NOMO-1 treated with DMSO at 0.1 percent for 48 hours (cell line): ENCODE results near the gene GPBAR1.

Source experiments
- DNase-seq: peaks from one replicate; lab custom pipeline; 2025; ENCODE audit not compliant: unreplicated experiment; lab: John Stamatoyannopoulos, UW

The GPBAR1 gene

DNA sequence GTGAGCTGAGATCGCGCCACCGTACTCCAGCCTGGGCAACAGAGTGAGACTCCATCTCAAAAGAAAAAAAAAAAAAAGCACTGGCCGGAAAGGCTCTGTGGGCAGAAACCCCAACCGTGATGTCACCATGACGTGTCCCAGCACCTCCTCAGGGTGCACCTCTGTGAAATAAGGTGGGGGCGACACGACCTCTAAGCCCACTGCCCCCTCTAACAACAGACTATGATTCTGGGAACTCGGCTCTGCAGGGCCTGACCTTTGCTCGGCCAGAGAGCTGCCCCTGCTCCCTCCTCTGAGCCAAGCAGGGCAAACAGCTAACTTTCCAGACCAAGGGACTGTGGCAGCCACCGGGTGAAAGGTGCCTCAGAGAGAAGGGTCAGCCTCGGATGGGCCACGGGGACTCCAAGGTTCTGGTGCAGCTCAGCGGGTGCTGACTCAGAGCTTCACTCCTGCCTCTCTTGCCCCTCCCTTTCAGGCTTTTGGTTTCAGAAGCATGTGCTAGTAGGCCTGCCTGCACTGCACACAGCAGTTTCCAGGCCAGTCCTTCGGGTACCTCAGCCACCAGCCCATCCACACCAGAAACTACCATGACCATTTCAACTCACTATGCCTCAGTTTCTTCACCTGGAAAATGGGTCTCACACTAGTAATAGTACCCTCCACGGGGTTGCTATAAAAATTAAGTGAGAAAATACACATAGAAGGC lies 23.4 kb downstream of the GPBAR1 start:
- DNase-seq = no peak

DNA sequence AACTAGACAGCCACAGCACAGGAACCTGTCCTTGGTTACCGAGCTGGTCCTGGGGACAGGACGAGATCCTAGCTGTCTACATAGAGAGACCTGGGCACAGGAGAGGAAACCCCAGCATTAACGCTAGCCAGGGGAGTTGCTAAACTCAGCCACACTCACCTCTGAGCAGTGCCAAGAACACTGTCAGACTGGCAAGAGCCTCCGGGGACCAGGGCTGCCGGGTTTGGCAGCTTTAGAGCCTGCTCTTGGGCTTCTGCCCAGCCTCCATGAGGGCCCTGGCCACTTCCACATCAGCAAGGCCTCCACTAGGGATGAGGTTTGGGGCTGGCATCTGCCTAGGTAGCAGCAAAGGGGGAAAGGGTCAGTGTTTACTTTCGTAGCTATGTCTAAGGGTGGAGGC lies 24.8 kb downstream of the GPBAR1 start:
- no peak for DNase-seq

DNA sequence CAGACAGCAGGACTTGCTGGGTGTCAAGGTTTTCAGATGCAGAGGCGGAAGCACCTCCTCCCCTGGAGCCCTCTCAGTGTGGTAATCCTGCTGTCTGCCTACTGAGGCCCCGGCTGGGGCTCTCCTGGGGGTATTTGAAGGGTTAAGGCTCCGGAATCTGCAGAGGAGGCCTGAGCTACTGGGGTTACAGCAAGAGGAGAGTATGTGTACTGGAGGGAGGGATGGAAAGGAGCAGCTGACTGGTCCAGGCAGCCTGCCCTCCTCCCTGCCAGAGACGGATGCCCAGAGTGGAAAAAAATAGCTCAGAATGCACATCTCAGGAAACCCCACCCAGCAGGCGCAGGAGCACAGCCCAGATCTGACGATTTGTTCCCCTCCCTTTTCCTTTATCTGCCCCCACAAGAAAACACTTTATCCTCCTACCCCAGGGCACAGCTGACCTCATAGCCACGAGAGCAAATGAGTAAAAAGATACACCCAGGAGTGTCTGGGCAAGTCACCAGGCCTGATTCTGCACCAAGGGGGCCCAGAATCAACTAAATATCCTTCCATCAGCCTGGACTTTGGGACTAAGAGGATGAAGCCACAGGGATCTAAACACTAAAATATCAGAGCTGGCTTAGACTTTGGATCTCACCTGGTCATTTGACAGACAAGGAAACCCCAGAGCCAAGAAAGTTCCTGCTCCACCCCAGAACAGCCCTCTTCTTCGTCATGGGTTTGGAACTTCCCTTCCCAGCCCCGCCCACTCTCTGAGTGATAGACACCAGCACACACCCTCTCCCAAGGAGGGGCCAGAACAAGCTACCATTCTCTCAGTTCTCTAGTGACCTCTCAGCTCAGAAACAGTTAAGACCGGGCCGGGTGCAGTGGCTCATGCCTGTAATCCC lies 26.0 kb downstream of the GPBAR1 start:
- peak; percentile 87 for DNase-seq

DNA sequence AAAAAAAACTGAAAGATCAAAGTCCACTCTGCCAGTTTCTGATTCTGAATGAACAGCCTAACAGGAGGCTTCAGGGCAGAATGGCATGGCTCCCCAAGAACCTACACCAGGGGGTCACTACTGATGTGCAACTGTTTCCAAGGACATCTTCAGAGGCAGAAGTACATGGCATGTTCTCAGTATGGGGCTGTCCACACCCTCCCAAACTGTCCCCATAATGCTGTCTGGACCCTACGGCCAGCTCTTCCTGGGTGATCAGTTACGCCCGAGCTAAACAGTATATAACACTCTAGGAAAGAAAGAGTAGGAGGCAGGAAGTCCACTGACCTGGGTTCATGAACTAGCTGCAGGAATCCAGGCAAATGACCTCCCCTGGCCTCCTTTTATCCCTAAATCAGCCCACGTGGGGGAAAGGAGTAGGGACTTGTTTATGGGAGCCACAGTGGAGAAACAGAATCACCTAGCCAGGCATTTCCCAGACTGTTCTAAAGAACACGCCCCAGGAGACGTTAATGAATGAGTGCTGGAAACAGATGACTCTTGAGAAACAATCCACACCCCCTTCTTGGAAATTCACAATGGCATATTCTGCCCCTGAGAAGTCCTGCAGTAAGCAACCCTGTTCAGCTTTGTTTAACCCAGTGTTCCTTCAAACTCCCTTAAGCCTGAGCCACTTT lies 29.0 kb downstream of the GPBAR1 start:
- DNase-seq = no peak

DNA sequence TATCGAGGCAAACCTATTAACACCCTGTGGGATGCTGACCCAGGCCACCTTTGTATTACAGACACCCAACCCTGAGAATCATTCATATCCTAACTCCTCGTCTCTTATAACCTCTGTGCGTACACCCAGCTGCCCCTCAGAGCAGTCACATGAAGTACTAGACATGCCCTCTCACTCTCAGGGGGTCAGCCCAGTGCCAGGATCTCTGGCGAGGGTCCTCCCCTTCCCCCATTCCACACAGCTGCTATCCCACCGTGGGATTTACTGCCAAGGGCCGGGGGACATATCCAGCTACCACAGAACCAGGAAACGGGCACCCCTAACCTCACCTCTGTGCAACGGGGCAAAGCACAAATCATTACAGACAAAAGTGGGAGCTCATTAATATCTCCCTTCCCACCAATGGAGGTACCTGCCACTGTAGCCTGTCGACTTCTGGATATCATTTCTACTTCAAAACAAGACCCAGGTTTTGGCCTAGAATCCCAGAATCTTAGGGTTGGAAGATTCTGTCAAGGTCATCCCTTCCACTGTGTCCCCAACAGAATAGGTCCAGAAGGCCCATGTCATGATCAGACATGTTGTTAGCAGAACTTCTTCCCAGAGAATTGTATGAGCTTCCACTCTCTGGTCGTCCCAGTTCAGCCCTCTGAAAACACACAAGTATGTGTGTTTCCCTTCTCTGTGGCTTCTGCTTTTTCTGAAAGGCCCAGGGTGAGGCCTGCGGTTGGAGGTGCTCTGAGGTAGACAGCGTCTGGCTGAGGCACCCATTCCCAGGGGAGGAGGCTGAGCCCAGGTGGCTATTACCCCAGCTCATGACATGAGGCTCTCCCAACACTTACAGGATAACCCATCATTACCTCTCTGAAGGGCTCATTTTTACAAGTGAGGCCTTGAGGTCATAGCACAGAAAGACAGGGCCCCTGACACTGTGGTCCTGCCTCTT lies 29.8 kb downstream of the GPBAR1 start:
- DNase-seq = peak; percentile 60

DNA sequence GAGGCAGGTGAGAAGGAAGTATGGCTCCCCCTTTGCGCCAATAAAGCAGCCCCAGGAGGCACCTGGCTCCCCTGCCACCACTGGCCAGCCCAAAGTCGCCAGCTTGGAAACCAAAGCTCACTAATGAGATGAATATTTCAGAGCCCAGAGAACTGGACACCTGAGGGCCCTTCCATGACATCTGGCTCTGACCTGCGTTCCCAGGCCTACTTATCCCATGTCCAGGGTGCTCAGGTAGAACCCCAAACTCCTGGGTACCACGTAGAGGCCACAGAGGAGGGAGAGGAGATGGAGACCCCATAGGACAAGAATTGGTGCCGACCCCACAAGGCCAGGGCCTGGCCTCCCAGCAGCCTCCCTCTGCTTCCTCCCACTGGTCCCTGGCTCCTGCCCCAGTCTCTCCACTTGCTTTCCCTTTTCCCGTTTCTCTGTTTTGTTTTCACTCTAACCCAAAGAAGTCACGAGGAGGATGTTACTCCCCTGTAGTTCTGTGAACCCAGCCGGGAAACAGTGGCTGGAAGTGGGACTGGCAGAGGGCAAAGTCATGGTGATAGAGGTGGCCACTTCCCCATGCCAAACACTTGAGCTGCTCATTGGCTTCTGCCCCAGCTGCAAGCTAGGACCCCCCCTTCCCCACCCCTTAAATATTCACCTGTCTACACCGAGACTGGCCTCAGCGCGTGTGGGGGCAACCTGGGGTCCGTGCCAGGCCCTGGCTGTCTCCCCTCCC lies 30.7 kb downstream of the GPBAR1 start:
- peak; percentile 26 for DNase-seq

DNA sequence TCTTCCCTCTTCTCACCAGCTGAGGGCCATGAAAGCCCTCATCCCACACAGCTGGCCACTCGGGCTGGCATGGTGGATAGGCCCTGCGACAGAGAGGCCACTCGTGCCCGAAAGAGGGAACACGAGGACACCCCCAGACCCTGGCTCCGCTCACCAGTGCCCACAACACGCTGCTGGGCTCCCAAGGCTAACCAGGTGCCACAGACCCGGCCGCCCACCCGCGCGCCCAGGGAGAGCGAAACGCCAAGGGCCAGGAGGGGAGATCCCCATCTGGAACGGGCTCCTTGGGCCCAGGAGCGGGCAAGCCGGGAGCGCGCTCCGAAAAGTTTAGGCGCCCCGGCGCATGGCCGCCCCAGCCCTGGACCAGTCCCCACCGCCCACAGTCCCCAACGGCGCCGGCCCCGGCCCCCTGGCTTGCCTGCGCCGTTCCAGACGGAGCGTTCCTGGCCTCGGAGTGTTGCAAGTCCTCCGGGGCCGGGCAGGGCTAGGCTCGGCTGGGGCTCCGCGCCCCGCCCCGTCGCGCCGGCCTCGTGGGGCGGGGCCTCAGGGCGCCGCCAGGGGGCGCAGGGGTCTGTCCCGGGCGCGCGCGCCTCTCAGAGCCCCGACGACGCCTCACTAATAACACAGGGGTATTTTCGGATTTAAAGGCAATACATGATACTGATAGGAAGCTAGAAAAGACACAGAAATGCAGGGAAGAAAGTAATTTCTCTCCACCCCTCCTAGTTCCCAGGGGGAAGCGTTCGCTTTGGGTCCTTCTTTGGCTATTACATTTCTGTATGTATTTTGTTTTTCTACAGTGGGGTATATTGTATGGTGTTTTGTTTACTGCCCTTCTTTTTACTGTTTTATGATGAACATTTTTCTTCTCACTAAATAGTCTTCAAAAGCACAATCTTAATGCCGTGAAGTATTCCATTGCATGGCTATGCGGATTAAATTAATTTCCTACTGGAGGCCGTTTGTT lies 31.5 kb downstream of the GPBAR1 start, which contains the start of gene TMBIM1:
TSS of gene TMBIM1 (minus strand) at position 456 of the 967 bp plus-strand sequence. CDS start 10,362 bp downstream, outside the sequence.
- DNase-seq = peak; percentile 72

DNA sequence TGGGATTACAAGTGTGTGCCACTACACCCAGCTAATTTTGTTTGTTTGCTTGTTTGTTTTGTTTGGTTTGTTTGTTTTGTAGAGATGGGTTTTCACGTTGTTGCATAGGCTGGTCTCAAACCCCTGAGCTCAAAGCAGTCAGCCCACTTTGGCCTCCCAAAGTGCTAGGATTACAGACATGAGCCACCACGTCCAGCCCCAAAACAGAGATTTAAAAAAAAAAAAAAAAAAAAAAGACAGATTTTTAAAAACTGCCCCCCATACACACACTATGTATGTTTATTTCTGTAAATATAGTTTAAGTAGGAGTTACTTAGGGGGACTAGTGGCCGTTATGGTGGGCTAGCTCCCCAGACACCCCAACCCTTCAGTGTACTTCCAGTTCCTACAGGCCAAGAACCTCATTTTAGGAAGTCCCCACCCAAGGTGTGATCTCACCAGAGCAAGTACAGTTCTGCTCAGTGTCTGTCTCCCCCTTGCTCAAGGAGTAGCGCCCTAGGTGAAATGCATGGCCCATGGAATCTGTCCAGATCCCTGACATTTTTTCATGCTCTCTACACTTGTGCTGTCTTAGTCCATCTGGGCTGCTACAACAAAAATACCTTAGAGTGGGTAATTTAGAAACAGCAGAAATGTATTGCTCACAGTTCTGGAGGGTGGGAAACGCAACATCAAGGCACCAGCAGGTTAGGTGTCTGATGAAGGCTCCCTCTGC lies 33.1 kb downstream of the GPBAR1 start:
- DNase-seq = no peak

DNA sequence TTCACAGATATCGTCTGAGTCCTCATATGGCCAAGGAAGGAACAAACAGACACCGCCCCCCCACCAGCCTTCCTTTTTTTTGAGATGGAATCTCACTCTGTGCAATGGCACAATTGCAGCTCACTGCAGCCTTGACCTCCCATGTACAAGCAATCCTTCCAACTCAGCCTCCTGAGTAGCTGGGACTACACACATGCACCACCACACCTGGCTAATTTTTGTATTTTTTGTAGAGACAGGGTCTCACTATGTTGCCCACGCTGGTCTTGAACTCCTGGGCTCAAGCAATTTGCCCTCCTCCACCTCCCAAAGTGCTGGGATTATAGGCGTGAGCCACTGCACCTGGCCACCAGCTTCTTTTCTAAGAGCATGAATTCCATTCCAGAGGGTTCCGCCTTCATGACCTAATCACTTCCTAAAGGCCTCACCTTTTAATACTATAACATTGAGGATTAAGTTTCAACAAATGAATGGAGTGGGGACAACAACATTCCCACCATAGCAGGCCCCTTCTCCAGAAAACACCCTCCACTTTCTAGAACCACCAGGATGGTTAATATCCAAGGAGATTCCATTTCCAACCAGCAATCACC lies 33.7 kb downstream of the GPBAR1 start:
- no peak for DNase-seq

DNA sequence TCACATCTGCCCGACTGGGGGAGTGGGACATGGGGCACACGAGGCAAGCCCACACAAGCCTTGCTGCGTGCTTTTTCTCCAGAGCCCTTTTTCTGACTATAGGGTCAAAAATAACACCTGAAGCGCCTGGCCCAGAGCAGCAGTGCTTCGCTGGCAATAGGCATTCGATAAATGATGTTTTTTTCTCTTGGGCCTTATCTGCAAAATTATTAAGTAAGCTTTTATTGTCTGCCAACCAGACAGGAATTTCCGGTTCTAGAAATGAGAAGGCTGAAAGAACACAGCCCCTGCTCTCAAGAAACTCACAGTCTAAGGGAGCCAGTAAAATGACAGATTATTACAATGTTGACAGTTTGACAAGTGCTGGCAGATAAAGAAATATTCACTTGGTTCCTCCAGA lies 34.2 kb downstream of the GPBAR1 start:
- no peak for DNase-seq

DNA sequence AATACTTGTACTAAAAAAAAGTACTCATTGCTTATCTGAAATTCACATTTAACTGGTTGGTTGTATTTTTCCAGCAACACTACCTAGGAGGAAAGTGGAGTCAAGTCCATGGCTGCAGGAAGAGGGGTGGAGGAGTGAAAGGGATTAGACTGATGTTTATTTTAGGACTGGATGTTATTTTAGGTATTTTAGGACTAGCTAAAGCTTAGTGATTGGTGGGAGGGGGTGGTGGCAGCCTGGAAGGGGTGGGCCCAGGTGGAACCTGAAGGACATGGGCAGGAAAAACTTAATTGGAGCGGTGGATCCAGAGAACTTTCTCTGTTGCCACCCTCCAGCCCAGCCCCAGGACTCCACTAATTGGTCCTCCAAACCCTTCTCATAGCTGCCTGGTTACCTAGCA lies 35.4 kb downstream of the GPBAR1 start:
- DNase-seq = no peak

DNA sequence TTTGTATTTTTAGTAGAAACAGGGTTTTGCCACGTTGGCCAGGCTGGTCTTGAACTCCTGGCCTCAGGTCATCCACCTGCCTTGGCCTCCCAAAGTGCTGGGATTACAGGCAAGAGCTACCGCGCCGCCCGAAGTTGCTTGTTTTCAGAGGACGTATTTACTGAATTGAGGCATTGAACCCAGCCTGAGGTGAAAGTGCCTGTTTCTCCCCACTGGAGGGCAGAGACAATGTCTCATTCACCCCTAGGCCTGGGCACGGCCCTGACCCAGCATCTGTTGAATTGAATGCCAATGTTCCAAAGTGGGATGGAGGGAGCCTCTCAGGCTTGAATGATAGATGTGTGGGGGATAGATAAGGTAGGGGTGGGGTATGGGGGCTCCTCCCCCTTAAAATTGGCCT lies 36.0 kb downstream of the GPBAR1 start:
- DNase-seq = no peak

DNA sequence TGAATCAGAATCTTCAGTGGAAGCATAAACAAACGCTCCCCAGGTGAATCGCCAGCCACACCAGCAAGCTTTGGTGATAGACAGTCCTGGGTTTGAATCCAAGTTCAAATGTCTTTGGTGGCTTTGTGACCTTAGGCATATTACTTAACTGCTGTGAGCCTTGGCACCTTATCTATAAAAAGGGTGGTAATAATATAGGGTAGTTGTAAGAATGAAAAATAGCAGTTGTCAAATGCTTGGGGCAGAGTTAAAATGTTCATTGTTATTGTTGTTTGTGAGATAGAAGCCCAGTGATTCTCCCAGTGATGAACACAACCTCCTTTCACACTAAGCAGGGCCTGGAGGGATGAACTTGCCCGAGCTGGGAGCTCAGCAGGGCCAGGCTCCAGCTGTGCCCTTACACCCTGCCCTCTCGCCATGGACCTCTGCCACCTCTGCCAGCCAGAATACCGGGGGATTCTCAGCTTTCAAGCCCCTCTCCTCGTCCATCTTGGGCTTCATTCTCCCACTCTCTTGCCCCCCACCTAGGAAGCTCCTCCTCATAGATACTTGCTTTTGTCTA lies 37.6 kb downstream of the GPBAR1 start:
- no peak for DNase-seq

DNA sequence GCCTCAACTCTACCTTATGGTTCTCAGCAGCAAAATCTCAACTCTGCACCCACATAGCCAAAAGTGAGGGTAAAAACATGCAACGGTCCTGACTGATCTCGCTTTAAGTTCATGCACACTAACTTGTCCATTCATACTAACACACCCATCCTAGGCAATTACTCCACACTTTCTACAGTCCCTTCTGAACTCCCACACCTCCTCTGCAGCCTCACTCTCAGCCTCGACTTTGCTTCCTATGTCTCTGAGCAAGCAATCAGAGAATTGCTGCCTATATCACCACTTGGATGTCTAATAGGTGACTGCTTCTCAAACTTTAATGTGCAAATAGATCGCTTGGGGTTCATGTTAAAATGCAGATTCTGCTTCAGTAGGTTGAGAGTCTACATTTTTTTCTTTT lies 39.3 kb downstream of the GPBAR1 start:
- no peak for DNase-seq

DNA sequence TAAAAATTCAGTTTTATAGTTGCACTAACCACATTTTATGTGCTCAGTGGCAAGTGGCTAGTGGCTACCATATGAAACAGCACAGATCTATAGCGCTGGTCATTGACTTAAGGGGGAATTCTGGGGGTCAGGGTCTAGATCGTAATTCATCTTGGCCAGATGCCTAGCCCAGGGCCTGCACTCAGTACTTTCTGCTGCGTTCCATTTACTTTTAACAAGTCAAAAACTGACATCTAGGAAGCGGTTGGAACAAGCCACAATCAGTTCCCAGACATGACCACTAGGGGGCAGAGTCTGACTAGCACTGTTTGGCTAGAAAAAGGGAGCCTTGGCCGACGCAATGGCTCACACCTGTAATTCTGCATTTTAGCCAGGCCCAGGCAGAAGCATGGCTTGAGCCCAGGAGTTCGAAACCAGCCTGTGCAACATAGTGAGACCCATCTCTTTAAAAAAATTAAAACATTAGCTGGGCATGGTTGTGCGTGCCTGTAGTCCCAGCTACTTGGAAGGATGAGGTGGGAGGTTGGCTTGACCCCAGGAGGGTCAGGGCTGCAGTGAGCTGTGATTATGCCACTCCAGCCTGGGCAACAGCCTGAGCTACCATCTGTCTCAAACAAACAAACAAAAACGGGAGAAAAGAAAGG lies 40.5 kb downstream of the GPBAR1 start:
- peak; percentile 88 for DNase-seq

DNA sequence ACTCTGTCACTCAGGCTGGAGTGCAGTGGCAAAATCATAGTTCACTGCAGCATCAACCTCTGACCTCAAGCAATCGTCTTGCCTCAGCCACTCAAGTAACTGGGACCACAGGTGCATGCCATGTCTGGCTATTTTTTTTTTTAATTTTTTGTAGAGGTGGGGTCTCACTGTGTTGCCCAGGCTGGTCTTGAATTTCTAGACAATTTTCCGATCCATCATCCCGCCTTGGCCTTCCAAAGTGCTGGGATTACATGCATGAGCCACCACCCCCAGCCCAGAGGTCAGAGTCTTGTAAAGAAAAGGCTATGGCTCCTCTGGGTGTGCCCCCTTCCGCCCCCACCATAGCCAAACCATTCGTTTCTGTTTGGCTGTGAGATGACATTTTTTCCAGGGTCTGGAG lies 44.6 kb downstream of the GPBAR1 start:
- DNase-seq = no peak
